ENCODE data around the gene UPF3A. TPM values are rescaled to one million over a fixed set of nuclear protein-coding genes. Genes with fewer than 3 reads are reported as not detected.

Gene UPF3A
- total and polyA plus RNA-seq, 8 donors, result 32.3 to 193 (median 154) TPM

DNA sequence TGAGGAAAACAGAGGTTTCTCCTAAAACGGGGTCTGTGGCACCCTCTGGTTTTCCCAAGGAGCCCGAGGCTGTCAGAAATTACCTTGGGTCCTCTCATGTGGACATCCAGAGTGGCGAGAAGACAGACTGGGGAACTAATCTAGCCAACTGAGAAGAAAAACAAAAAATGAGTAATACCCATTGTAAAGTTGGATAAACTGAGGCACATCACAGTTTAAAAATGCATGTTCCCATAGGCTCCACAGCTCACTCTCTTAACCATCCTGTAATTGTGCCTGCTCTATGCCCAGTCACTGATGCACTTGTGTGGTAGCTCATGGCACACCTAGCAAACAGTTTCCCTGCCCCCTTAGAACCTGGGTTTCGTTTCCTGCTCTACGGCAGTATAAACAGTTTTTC lies 15.2 kb upstream of the UPF3A start:
- intact Hi-C loops (cut with DNase I), result no loop called here
- Histone ChIP-seq H3K9me3 (no peaks in the 10 kb centered on the region), H3K4me1 (no peaks in the 10 kb centered on the region), H3K4me3 (no peak overlapping the region), H3K36me3 (peaks cover 0 to 96% of the 10 kb centered on the region in 2 donors), H3K27me3 (no peaks in the 10 kb centered on the region), H3K27ac (no peak overlapping the region)
- DNase-seq (no peak), ATAC-seq (no peak)
- TF ChIP-seq, protein P1, sequence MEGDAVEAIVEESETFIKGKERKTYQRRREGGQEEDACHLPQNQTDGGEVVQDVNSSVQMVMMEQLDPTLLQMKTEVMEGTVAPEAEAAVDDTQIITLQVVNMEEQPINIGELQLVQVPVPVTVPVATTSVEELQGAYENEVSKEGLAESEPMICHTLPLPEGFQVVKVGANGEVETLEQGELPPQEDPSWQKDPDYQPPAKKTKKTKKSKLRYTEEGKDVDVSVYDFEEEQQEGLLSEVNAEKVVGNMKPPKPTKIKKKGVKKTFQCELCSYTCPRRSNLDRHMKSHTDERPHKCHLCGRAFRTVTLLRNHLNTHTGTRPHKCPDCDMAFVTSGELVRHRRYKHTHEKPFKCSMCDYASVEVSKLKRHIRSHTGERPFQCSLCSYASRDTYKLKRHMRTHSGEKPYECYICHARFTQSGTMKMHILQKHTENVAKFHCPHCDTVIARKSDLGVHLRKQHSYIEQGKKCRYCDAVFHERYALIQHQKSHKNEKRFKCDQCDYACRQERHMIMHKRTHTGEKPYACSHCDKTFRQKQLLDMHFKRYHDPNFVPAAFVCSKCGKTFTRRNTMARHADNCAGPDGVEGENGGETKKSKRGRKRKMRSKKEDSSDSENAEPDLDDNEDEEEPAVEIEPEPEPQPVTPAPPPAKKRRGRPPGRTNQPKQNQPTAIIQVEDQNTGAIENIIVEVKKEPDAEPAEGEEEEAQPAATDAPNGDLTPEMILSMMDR (IDR thresholded peaks at IDR 0.05), result no peak

DNA sequence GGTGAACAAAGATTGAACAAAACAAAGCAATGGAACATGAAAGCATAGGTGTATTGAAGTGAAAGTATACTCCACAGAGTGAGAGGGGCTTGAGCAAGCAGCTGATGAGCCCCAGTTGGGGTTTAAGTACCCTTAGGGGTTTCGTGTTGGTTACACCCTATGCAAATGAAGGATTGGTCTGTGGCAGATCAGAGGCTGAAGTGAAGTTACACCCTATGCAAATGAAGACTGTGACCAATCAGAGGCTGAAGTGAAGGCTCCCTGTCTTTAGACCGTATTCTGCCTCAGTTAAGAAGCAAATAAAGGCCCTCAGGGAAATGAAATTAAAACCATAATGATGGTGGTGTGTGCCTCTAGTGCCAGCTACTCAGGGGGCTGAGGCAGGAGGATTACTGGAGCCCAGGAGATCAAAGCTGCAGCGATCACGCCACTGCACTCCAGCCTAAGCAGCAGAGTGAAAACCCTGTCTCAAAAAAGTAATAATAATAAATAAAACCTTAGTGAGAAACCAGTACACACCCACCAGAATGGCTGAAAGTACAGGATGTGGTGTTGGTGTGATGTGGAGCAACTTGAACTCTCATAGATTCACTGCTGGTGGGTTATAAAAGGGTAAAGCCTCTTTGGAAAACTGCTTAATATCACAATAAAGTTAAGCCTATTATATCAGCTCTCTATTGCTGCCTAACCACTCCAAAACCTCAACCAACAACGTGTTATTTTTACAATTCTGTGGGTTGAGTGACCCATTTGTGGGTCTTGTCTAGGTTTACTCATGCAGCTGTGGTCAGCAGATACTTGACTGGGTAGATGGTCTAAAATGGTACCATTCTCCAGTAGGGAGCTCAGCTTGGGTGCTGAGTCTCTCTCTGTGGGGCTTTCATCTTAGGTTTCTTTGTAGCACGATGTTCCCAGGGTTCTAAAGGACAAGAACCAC lies 12.8 kb upstream of the UPF3A start:
- no peak overlapping the region for H3K4me3 ChIP-seq
- TF ChIP-seq, protein P1 (IDR thresholded peaks at IDR 0.05), result no peak
- intact Hi-C loops (cut with DNase I), result no loop called here
- ATAC-seq (no peak), DNase-seq (no peak)
- peaks cover 0 to 94% of the 10 kb centered on the region in 2 donors for H3K36me3 ChIP-seq
- no peaks in the 10 kb centered on the region for H3K27me3 ChIP-seq
- H3K4me1 ChIP-seq, result no peaks in the 10 kb centered on the region
- H3K27ac ChIP-seq, result no peak overlapping the region
- no peaks in the 10 kb centered on the region for H3K9me3 ChIP-seq

DNA sequence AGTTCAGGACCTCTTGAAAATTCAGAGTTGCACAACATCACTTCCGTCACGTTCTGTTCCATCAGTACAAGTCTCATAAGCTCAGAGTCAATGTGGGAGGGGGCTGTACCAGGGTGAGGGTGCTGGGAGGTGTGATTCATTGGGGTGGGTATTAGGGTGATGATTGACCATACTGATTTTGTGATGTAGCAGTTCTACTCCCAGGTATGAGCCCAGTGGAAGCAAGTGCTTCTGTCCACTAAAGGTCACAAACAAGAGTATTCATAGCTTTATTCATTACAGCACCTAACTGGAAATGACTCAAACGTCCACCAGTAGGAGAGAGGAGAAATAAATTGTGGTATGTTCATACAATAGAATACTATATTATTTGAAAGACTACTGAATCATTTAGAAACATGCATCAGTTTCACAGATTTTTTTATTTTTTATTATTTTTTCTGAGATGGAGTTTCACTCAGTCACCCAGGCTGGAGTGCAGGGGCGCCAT lies 12.1 kb upstream of the UPF3A start:
- no peaks in the 10 kb centered on the region for H3K27me3 ChIP-seq
- no peaks in the 10 kb centered on the region for H3K4me1 ChIP-seq
- intact Hi-C loops (cut with DNase I), result no loop called here
- H3K36me3 ChIP-seq, result peaks cover 0 to 94% of the 10 kb centered on the region in 2 donors
- no peaks in the 10 kb centered on the region for H3K9me3 ChIP-seq
- DNase-seq (no peak), ATAC-seq (no peak)
- H3K27ac ChIP-seq, result no peak overlapping the region
- TF ChIP-seq, protein P1 (IDR thresholded peaks at IDR 0.05), result no peak
- no peak overlapping the region for H3K4me3 ChIP-seq

DNA sequence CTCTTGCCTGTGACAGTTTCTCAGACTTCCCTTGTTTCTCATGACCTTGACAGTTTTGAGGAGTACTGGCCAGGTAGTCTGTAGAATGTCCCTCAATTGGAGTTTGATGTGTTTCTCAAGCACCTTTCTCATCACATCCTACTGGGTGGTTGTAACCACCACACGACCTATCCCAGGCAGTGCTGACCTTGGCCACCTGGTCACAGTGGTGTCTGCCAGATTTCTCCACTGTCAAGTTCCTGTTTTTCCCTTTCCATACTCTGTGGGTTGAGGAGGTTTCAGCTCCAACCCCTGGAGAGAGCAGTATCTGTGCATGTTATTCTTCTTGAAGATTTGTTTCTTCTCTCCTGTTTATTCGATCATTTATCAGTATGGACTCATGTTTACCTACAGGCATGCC lies 8.4 kb upstream of the UPF3A start:
- ATAC-seq (no peak), DNase-seq (no peak)
- no peak overlapping the region for H3K4me3 ChIP-seq
- H3K27ac ChIP-seq, result no peak overlapping the region
- peaks cover 0 to 79% of the 10 kb centered on the region in 2 donors for H3K36me3 ChIP-seq
- intact Hi-C loops (cut with DNase I), result no loop called here
- H3K9me3 ChIP-seq, result no peaks in the 10 kb centered on the region
- H3K27me3 ChIP-seq, result no peaks in the 10 kb centered on the region
- no peaks in the 10 kb centered on the region for H3K4me1 ChIP-seq
- TF ChIP-seq, protein P1 (IDR thresholded peaks at IDR 0.05), result no peak

DNA sequence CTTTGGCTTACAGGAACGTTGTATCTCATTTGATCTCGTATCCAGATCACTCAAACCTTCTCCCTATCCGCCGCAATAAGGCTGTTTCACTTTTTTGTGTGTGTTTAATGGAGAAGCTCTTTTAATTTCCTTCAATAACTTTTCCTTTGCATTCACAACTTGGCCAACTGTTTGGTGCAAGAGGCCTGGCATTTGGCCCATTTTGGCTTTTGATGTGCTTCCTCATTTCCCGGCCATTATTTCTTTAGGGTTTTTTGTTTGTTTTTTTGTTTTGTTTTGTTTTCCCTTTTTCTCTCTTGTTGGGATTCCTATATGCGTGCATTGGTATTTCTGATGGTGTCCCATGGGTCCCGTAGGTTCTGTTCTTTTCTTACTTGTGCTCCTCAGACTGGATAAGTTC lies 6.1 kb upstream of the UPF3A start:
- intact Hi-C loops (cut with DNase I), result no loop called here
- Histone ChIP-seq H3K27ac (no peak overlapping the region), H3K27me3 (no peaks in the 10 kb centered on the region), H3K4me3 (no peak overlapping the region), H3K4me1 (peaks cover 1 to 6% of the 10 kb centered on the region in 2 donors), H3K9me3 (no peaks in the 10 kb centered on the region), H3K36me3 (peaks cover 0 to 56% of the 10 kb centered on the region in 2 donors)
- DNase-seq, result peak in 2 of 4 donors; percentile 5 to 16
- ATAC-seq, result no peak
- TF ChIP-seq, protein P1 (IDR thresholded peaks at IDR 0.05), result no peak
